HCT116 (cell line): ENCODE data around the gene CHRNB2. TPM values are rescaled to one million over a fixed set of nuclear protein-coding genes. Genes with fewer than 3 reads are reported as not detected.

ENCODE experiments used
- ATAC-seq: fragments of 200-7000 bp; cut with Tn5 transposase; 2 replicates; pipeline ENCODE4 v1.9.1; 2020; ENCODE audit warnings: mild to moderate bottlenecking, moderate library complexity
- BruUV-seq: library from RNA; stranded (reverse); fragments of 400-500 nt; replicated peaks from 2 replicates; lab custom pipeline; 2021; lab: Mats Ljungman, UMichigan
- CTCF ChIA-PET: fragments of 300-600 bp; sonication (Branson Sonifier 250); formaldehyde crosslinking; loops from one replicate; lab custom pipeline; 2021; ENCODE audit warnings: antibody characterized with exemption; lab: Charles Lee
- POLR2A ChIA-PET: fragments of 300-600, 350-600 bp; sonication (Branson Sonifier 250); formaldehyde crosslinking; loops from one replicate; lab custom pipeline; 2021; ENCODE audit warnings: antibody characterized with exemption; lab: Charles Lee
- RAD21 ChIA-PET, 2 experiments: fragments of 300-600 bp; sonication (Branson Sonifier 250); formaldehyde crosslinking; loops; one replicate each; lab custom pipeline; 2023; ENCODE audit warnings: low total read pairs in 2 of 2; ENCODE audit not compliant: uncharacterized antibody in 2 of 2, unreplicated experiment in 2 of 2, low non-redundant PET in 1 of 2; lab: Charles Lee
- DNase-seq: peaks from one replicate; pipeline ENCODE4 v3.0.0-alpha.2; 2010; ENCODE audit warnings: low read depth, low spot score
- H2AFZ ChIP-seq: fragments of 200-600 bp; shearing (Covaris generic), sonication (generic); 2 replicates; pipeline ENCODE4 v1.6.1; 2017; ENCODE audit warnings: low read depth, mixed run types, mixed read lengths, antibody characterized with exemption, low read length; ENCODE audit not compliant: poor library complexity, severe bottlenecking
- H3K27ac ChIP-seq: 2 replicates; pipeline ENCODE4 v1.5.1; 2012; ENCODE audit warnings: low read depth, low read length
- H3K27me3 ChIP-seq: fragments of 200-600 bp; sonication (generic); 2 replicates; pipeline ENCODE4 v1.6.1; 2016; ENCODE audit warnings: mixed run types, low read length, mixed read lengths; ENCODE audit not compliant: insufficient read depth
- H3K36me3 ChIP-seq, 2 experiments: fragments of 200-500 bp in 1 of 2; fragments of 200-600 bp in 1 of 2; sonication (Bioruptor generic) in 1 of 2; sonication (generic) in 1 of 2; 2 replicates each; pipeline versions ENCODE4 v1.5.1 to v1.6.1; 2014 to 2016; ENCODE audit warnings: low read length in 2 of 2, inconsistent platforms in 1 of 2, mixed read lengths in 1 of 2, mixed run types in 1 of 2; ENCODE audit not compliant: insufficient read depth in 2 of 2, control insufficient read depth in 1 of 2
- H3K4me1 ChIP-seq, 2 experiments: fragments of 200-600 bp in 1 of 2; sonication (generic) in 1 of 2; 2 replicates each; pipeline versions ENCODE4 v1.5.1 to v1.6.1; 2012 to 2017; ENCODE audit warnings: low read length in 2 of 2, inconsistent platforms in 1 of 2, mild to moderate bottlenecking in 1 of 2, mixed read lengths in 1 of 2, mixed run types in 1 of 2, moderate library complexity in 1 of 2; ENCODE audit not compliant: insufficient read depth in 2 of 2, control insufficient read depth in 1 of 2
- H3K4me2 ChIP-seq: fragments of 200-600 bp; sonication (generic); 2 replicates; pipeline ENCODE4 v1.6.1; 2017; ENCODE audit warnings: mixed run types, low read length, mixed read lengths
- H3K4me3 ChIP-seq, 2 experiments: fragments of 200-600 bp in 1 of 2; sonication (generic) in 1 of 2; replicated peaks in 1 of 2; 2 replicates each; pipeline ENCODE4 v1.5.1; 2011 to 2016; ENCODE audit warnings: low read length in 2 of 2, control low read depth in 1 of 2, low read depth in 1 of 2, mild to moderate bottlenecking in 1 of 2, mixed read lengths in 1 of 2, mixed run types in 1 of 2
- H3K79me2 ChIP-seq: fragments of 200-600 bp; sonication (generic); 2 replicates; pipeline ENCODE4 v1.6.1; 2017; ENCODE audit warnings: mild to moderate bottlenecking, mixed run types, low read length, moderate library complexity, mixed read lengths; ENCODE audit not compliant: insufficient read depth
- H3K9ac ChIP-seq: fragments of 200-600 bp; sonication (generic); 2 replicates; pipeline ENCODE4 v1.6.1; 2016; ENCODE audit warnings: low read length, mixed read lengths
- H3K9me2 ChIP-seq: fragments of 200-600 bp; sonication (generic), shearing (Covaris generic); 2 replicates; pipeline ENCODE4 v1.6.1; 2017; ENCODE audit warnings: mixed run types, mild to moderate bottlenecking, moderate library complexity; ENCODE audit not compliant: insufficient read depth
- H3K9me3 ChIP-seq, 2 experiments: fragments of 200-500 bp in 1 of 2; fragments of 200-600 bp in 1 of 2; sonication (Bioruptor generic) in 1 of 2; sonication (generic) in 1 of 2; 2 replicates each; pipeline ENCODE4 v1.6.1; 2014 to 2017; ENCODE audit warnings: low read length in 2 of 2, mixed read lengths in 2 of 2, inconsistent platforms in 1 of 2, low read depth in 1 of 2, mild to moderate bottlenecking in 1 of 2, mixed run types in 1 of 2, moderate library complexity in 1 of 2; ENCODE audit not compliant: control insufficient read depth in 1 of 2, insufficient read depth in 1 of 2
- H4K20me1 ChIP-seq: fragments of 200-600 bp; sonication (generic), shearing (Covaris generic); 2 replicates; pipeline ENCODE4 v1.6.1; 2017; ENCODE audit warnings: mixed run types, mild to moderate bottlenecking, moderate library complexity; ENCODE audit not compliant: insufficient read depth
- FOSL1 ChIP-seq: IDR thresholded peaks from 2 replicates; pipeline ENCODE4 v1.6.1; 2012; ENCODE audit warnings: low read depth
- JUND ChIP-seq: IDR thresholded peaks from 2 replicates; pipeline ENCODE4 v1.6.1; 2012
- REST ChIP-seq: IDR thresholded peaks from 2 replicates; pipeline ENCODE4 v1.6.1; 2012; ENCODE audit warnings: low read depth
- SIN3A ChIP-seq: IDR thresholded peaks from 2 replicates; pipeline ENCODE4 v1.6.1; 2012; ENCODE audit warnings: low read depth
- SP1 ChIP-seq: IDR thresholded peaks from 2 replicates; pipeline ENCODE4 v1.6.1; 2012; ENCODE audit warnings: low read depth
- TCF7L2 ChIP-seq: IDR thresholded peaks from 2 replicates; pipeline ENCODE4 v1.7.0; 2011; ENCODE audit warnings: borderline replicate concordance, inconsistent platforms; ENCODE audit not compliant: insufficient read depth, insufficient read length; ENCODE audit errors: extremely low read depth
- YY1 ChIP-seq: IDR thresholded peaks from 2 replicates; pipeline ENCODE4 v1.6.1; 2011; ENCODE audit warnings: low read length, low read depth, moderate library complexity, mild to moderate bottlenecking; ENCODE audit not compliant: insufficient replicate concordance; ENCODE audit errors: extremely low read depth
- ZBTB33 ChIP-seq: IDR thresholded peaks from 2 replicates; pipeline ENCODE4 v1.6.1; 2011; ENCODE audit warnings: mild to moderate bottlenecking, low read length, moderate library complexity; ENCODE audit not compliant: insufficient replicate concordance; ENCODE audit errors: extremely low read depth
- intact Hi-C: fragments of 100-400 bp; cut with micrococcal nuclease; formaldehyde crosslinking; loops from 2 replicates; pipeline ENCODE4 v1.10.0; 2022
- total RNA-seq: library from RNA; stranded (reverse); gene quantifications from one replicate; pipeline ENCODE4 v1.2.1, GENCODE V29; 2021; ENCODE audit not compliant: unreplicated experiment

CHRNB2 gene
- total RNA-seq, 1 experiment from 2014 or later = not detected

GRCh38 chr1:154539486-154540483 lies 27.8 kb upstream of the CHRNB2 start:
- Histone ChIP-seq H3K36me3 (no peaks in the 10 kb centered on the region), H3K27ac (no peak overlapping the region), H3K79me2 (no peaks in the 10 kb centered on the region), H2AFZ (no peak overlapping the region), H3K4me3 (no peak overlapping the region), H3K4me1 (peaks cover 0 to 7% of the 10 kb centered on the region in 2 experiments; a peak in 2 of 4 replicates), H3K9ac (no peak overlapping the region), H3K4me2 (no peak overlapping the region), H3K27me3 (0 out of 2 replicates have a peak, but pooled peaks cover 6% of the 10 kb centered on the region), H3K9me2 (no peaks in the 10 kb centered on the region), H3K9me3 (no peaks in the 10 kb centered on the region), H4K20me1 (no peaks in the 10 kb centered on the region)
- intact Hi-C loops = loop anchor here (10.0 kb wide), 3 partner anchors 185 to 355 kb away; partner anchors contain the start of genes AQP10 and ATP8B2
- DNase-seq (no peak), ATAC-seq (no peak)
- TF ChIP-seq ZBTB33 (no peak), SIN3A (no peak), YY1 (no peak), TCF7L2 (no peak), FOSL1 (no peak), REST (no peak), SP1 (no peak), JUND (no peak)
- ChIA-PET POLR2A (no interaction called here), CTCF (no interaction called here), RAD21 (no interaction called here)
- no TSS peak for BruUV-seq
